Fibroblast of skin of back (primary cell): ENCODE results near the gene DPP3. TPM values are rescaled to one million over a fixed set of nuclear protein-coding genes. Genes with fewer than 3 reads are reported as not detected.
"Not testable (repeated sequence)": the region's sequence is repeated elsewhere in the genome, so short reads cannot be mapped to it uniquely, and the experiment has no call there.

ENCODE experiments used
- DNase-seq: peaks from one replicate; pipeline ENCODE4 v3.0.0-alpha.2; 2013
- polyA plus RNA-seq, 2 experiments: library from polyadenylated mRNA; unstranded; fragments of 120-200 nt; gene quantifications; one replicate each; pipeline ENCODE4 v1.2.1, GENCODE V29; 2013; ENCODE audit not compliant: insufficient read length in 2 of 2

DPP3 gene
- polyA plus RNA-seq (2013, experiment 1 of 2; ENCODE audit: insufficient read length): 46.0 TPM
- 35.6 TPM for polyA plus RNA-seq (2013, experiment 2 of 2; ENCODE audit: insufficient read length)

GRCh38 chr11:66480117-66480938 lies at the start of gene DPP3:
Gene DPP3 (plus strand): TSS chr11:66480434. CDS start chr11:66482201, 1,767 bp downstream.
- peak; percentile 95 for DNase-seq

GRCh38 chr11:66431287-66431686 lies 48.9 kb upstream of the DPP3 start:
- DNase-seq: not testable (repeated sequence)

- not testable (repeated sequence) for DNase-seq
Observed at GRCh38 chr11:66431871-66432329, 48.3 kb upstream of the DPP3 start.

- DNase-seq: no peak
Observed at GRCh38 chr11:66432597-66432996, 47.6 kb upstream of the DPP3 start.

GRCh38 chr11:66437979-66438503 lies 42.2 kb upstream of the DPP3 start:
- DNase-seq: no peak

- peak; percentile 93 for DNase-seq
Observed at GRCh38 chr11:66438504-66439466, 41.4 kb upstream of the DPP3 start, which contains the start of gene MRPL11. Gene MRPL11 (minus strand): TSS chr11:66438848. CDS start chr11:66438754, 94 bp downstream.

GRCh38 chr11:66440101-66440939 lies 39.9 kb upstream of the DPP3 start:
- DNase-seq: not testable (repeated sequence)

GRCh38 chr11:66440940-66441282 lies 39.3 kb upstream of the DPP3 start:
- DNase-seq: not testable (repeated sequence)

- DNase-seq: peak; percentile 53
Observed at GRCh38 chr11:66443602-66444001, 36.6 kb upstream of the DPP3 start.

- DNase-seq: no peak
Observed at GRCh38 chr11:66447012-66447411, 33.2 kb upstream of the DPP3 start.

GRCh38 chr11:66448523-66448922 lies 31.7 kb upstream of the DPP3 start:
- no peak for DNase-seq

- DNase-seq: no peak
Observed at GRCh38 chr11:66450560-66450959, 29.7 kb upstream of the DPP3 start.

GRCh38 chr11:66451663-66452062 lies 28.6 kb upstream of the DPP3 start:
- DNase-seq: no peak

- no peak for DNase-seq
Observed at GRCh38 chr11:66454247-66454646, 26.0 kb upstream of the DPP3 start.

- DNase-seq: no peak
Observed at GRCh38 chr11:66454828-66455227, 25.4 kb upstream of the DPP3 start.

GRCh38 chr11:66457826-66458225 lies 22.4 kb upstream of the DPP3 start:
- no peak for DNase-seq

- DNase-seq: no peak
Observed at GRCh38 chr11:66459138-66459778, 21.0 kb upstream of the DPP3 start.

- DNase-seq: no peak
Observed at GRCh38 chr11:66462010-66462409, 18.2 kb upstream of the DPP3 start.

- DNase-seq: no peak
Observed at GRCh38 chr11:66462911-66463310, 17.3 kb upstream of the DPP3 start.

GRCh38 chr11:66464116-66464515 lies 16.1 kb upstream of the DPP3 start:
- not testable (repeated sequence) for DNase-seq

- DNase-seq: no peak
Observed at GRCh38 chr11:66464916-66465315, 15.3 kb upstream of the DPP3 start.
